ENCODE measurements around the gene ARMH3. TPM values are rescaled to one million over a fixed set of nuclear protein-coding genes. Genes with fewer than 3 reads are reported as not detected.

ARMH3 gene
- polyA plus RNA-seq, 1 experiment: 19.8 TPM

GRCh38 chr10:101956898-101957297 is 99.1 kb downstream of the ARMH3 start:
- H3K4me3 ChIP-seq (ENCODE audit: low read depth, low read length): no peak overlapping the region
- H3K9me3 ChIP-seq (ENCODE audit: control insufficient read depth, insufficient read depth, low read length): no peaks in the 10 kb centered on the region
- H3K27ac ChIP-seq (ENCODE audit: low read depth, low read length): no peak overlapping the region
- POLR2A ChIA-PET: no interaction called here
- no peaks in the 10 kb centered on the region for H3K27me3 ChIP-seq (ENCODE audit: control insufficient read depth, insufficient read depth, low read length)
- CTCF ChIA-PET: interaction anchor here (1.0 to 1.6 kb wide), 3 partner anchors 16 to 67 kb away, joined by 3 to 6 read pairs (median 5); no protein-coding TSS in a partner anchor
- no peak for DNase-seq (ENCODE audit: low read depth, low spot score)
- TF ChIP-seq CTCF (IDR thresholded peaks at IDR 0.05; ENCODE audit: low read depth, low read length): no peak

- CTCF ChIA-PET: interaction anchor here (1.6 kb wide), 1 partner anchor 66 kb away, joined by 5 read pairs; no protein-coding TSS in a partner anchor
- Histone ChIP-seq H3K27ac (ENCODE audit: low read depth, low read length) (no peak overlapping the region), H3K27me3 (ENCODE audit: control insufficient read depth, insufficient read depth, low read length) (no peaks in the 10 kb centered on the region), H3K9me3 (ENCODE audit: control insufficient read depth, insufficient read depth, low read length) (no peaks in the 10 kb centered on the region), H3K4me3 (ENCODE audit: low read depth, low read length) (no peak overlapping the region)
- TF ChIP-seq CTCF (IDR thresholded peaks at IDR 0.05; ENCODE audit: low read depth, low read length): no peak
- DNase-seq (ENCODE audit: low read depth, low spot score): no peak
- POLR2A ChIA-PET: no interaction called here
These were observed 99.9 kb downstream of the ARMH3 start for GRCh38 chr10:101956117-101956516.

- ChIA-PET POLR2A (interaction anchor here (0.7 kb wide), 1 partner anchor 18 kb away, joined by 3 read pairs; no protein-coding TSS in a partner anchor), CTCF (no interaction called here)
- H3K27ac ChIP-seq (ENCODE audit: low read depth, low read length): no peak overlapping the region
- H3K9me3 ChIP-seq (ENCODE audit: control insufficient read depth, insufficient read depth, low read length): no peaks in the 10 kb centered on the region
- no peak for TF ChIP-seq CTCF (IDR thresholded peaks at IDR 0.05; ENCODE audit: low read depth, low read length)
- DNase-seq (ENCODE audit: low read depth, low spot score): no peak
- H3K27me3 ChIP-seq (ENCODE audit: control insufficient read depth, insufficient read depth, low read length): no peaks in the 10 kb centered on the region
- no peak overlapping the region for H3K4me3 ChIP-seq (ENCODE audit: low read depth, low read length)
These were observed 103.8 kb downstream of the ARMH3 start for GRCh38 chr10:101952191-101952590.

GRCh38 chr10:101950213-101950612 is 105.8 kb downstream of the ARMH3 start:
- no peak for TF ChIP-seq CTCF (IDR thresholded peaks at IDR 0.05; ENCODE audit: low read depth, low read length)
- H3K9me3 ChIP-seq (ENCODE audit: control insufficient read depth, insufficient read depth, low read length): no peaks in the 10 kb centered on the region
- no peak overlapping the region for H3K4me3 ChIP-seq (ENCODE audit: low read depth, low read length)
- no peaks in the 10 kb centered on the region for H3K27me3 ChIP-seq (ENCODE audit: control insufficient read depth, insufficient read depth, low read length)
- ChIA-PET CTCF (no interaction called here), POLR2A (no interaction called here)
- DNase-seq (ENCODE audit: low read depth, low spot score): no peak
- no peak overlapping the region for H3K27ac ChIP-seq (ENCODE audit: low read depth, low read length)

GRCh38 chr10:101941871-101942270 is 114.1 kb downstream of the ARMH3 start:
- no peak for DNase-seq (ENCODE audit: low read depth, low spot score)
- POLR2A ChIA-PET: interaction anchor here (0.6 kb wide), 2 partner anchors 43 to 124 kb away, joined by 3 to 5 read pairs; partner anchors contain the start of gene OGA
- H3K4me3 ChIP-seq (ENCODE audit: low read depth, low read length): no peak overlapping the region
- H3K27me3 ChIP-seq (ENCODE audit: control insufficient read depth, insufficient read depth, low read length): no peaks in the 10 kb centered on the region
- CTCF ChIA-PET: interaction anchor here (0.5 to 2.8 kb wide), 6 partner anchors 21 to 371 kb away, joined by 3 to 16 read pairs (median 8); no protein-coding TSS in a partner anchor
- no peak for TF ChIP-seq CTCF (IDR thresholded peaks at IDR 0.05; ENCODE audit: low read depth, low read length)
- H3K27ac ChIP-seq (ENCODE audit: low read depth, low read length): no peak overlapping the region
- no peaks in the 10 kb centered on the region for H3K9me3 ChIP-seq (ENCODE audit: control insufficient read depth, insufficient read depth, low read length)
